OCI-LY3 (cell line): Measurements from ENCODE around the gene CTF1.

Experiments used
- CTCF ChIP-seq: fragments of 200-600, 300-600 bp; sonication (generic); IDR thresholded peaks from 2 replicates; pipeline ENCODE4 v1.5.1; 2014; ENCODE audit warnings: antibody characterized with exemption, low read length, low read depth
- EZH2phosphoT487 ChIP-seq: fragments of 200-600 bp; shearing (Covaris generic); IDR thresholded peaks from 2 replicates; pipeline ENCODE4 v1.6.1; 2018; ENCODE audit warnings: antibody characterized with exemption, mixed run types, low read depth

GRCh38 chr16:30885196-30885595 lies 11.2 kb upstream of the CTF1 start:
- TF ChIP-seq CTCF (no peak), EZH2phosphoT487 (no peak)
